Mucosa of rectum (tissue), 2 donors: ENCODE measurements around the gene IL31.

Experiments
- H3K27ac ChIP-seq, 2 donors: one replicate each; pipeline ENCODE4 v1.7.0; 2013; ENCODE audit warnings: inconsistent platforms in 2 of 2, low read depth in 2 of 2, low read length in 2 of 2
- H3K27me3 ChIP-seq, 2 donors: one replicate each; pipeline ENCODE4 v1.7.0; 2013; ENCODE audit warnings: low read length in 2 of 2; ENCODE audit not compliant: control insufficient read depth in 2 of 2, insufficient read depth in 2 of 2
- H3K36me3 ChIP-seq, 2 donors: one replicate each; pipeline ENCODE4 v1.7.0; 2013; ENCODE audit warnings: low read length in 2 of 2; ENCODE audit not compliant: control insufficient read depth in 2 of 2, insufficient read depth in 2 of 2
- H3K4me1 ChIP-seq, 2 donors: one replicate each; pipeline ENCODE4 v1.7.0; 2013; ENCODE audit warnings: low read length in 2 of 2, mild to moderate bottlenecking in 1 of 2; ENCODE audit not compliant: control insufficient read depth in 2 of 2, insufficient read depth in 2 of 2
- H3K4me3 ChIP-seq, 2 donors: one replicate each; pipeline ENCODE4 v1.7.0; 2013; ENCODE audit warnings: low read length in 2 of 2
- H3K9ac ChIP-seq, 2 donors: one replicate each; pipeline ENCODE4 v1.7.0; 2013; ENCODE audit warnings: low read length in 2 of 2, low read depth in 1 of 2, mild to moderate bottlenecking in 1 of 2
- H3K9me3 ChIP-seq, 2 donors: one replicate each; pipeline ENCODE4 v1.7.0; 2013; ENCODE audit warnings: low read length in 2 of 2; ENCODE audit not compliant: control insufficient read depth in 2 of 2
- donor health status: healthy.
- donor health status: Normal muscosa, but diverticular disease.

Gene IL31

DNA sequence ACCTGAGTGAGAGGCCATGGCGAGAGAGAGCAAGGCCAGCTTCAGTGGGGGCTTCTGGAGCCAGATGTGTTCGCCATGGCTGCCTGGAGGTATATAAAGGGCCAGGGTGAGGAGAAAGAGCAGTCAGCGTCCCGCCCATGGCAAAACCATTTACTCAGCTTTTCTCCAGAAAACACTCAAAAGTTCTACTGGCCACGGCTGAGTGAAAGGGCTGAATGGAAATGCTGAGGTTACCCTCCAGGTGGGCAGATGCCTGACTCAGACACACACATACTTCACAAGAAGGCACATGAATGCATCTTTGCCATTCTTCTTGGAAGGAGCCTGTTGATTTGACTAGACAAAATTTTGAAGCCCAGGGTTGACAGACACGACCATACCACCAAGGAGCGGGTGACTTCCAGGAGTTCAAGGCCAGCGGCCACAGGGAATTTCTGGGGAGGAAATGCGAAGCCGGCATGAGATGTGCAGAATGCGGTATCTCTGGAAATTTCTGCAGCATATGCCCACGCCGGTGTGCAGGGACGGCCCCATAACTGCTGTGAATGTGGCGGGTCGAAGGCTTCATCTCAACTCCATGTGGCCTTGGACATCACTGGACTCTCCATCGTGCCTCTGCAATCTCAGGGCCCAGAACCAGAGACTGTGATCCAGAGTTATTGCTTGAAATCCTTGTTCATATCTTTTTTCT is at the start of gene IL31:
Gene IL31 (minus strand): TSS at position 67 of the 691 bp plus-strand sequence. CDS start 49 bp downstream, at position 18.
- no peaks in the 10 kb centered on the region for H3K36me3 ChIP-seq
- H3K27me3 ChIP-seq, result peaks cover 0 to 2% of the 10 kb centered on the region in 2 donors
- no peak within 1 kb of the TSS for H3K9ac ChIP-seq
- no peak within 1 kb of the TSS for H3K4me3 ChIP-seq
- no peak within 1 kb of the TSS for H3K27ac ChIP-seq
- H3K4me1 ChIP-seq, result no peaks in the 10 kb centered on the region
- no peaks in the 10 kb centered on the region for H3K9me3 ChIP-seq

DNA sequence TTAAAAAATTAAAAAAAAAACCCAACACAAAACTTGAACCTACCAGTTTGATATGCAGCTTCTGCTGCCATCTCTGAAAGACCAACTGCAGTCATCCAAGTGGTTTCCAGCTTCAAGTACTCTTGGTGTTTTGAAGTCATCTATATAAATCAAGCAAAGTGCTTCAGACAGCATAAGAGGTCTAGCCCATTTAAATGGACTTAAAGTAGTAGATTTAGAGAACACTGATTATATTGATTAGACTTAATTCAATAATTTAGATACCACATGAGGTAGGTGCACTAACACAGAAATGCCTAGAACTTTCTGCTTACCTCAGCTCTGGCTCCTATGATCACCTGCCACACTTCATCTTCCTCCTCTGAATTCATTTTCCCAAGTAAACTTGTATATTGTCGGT is 42.4 kb upstream of the IL31 start:
- H3K36me3 ChIP-seq, result peaks cover 48 to 80% of the 10 kb centered on the region in 2 donors
- H3K4me1 ChIP-seq, result no peaks in the 10 kb centered on the region
- no peaks in the 10 kb centered on the region for H3K9me3 ChIP-seq
- H3K27me3 ChIP-seq, result no peaks in the 10 kb centered on the region
- no peak overlapping the region for H3K27ac ChIP-seq
- H3K4me3 ChIP-seq, result no peak overlapping the region
- H3K9ac ChIP-seq, result no peak overlapping the region

DNA sequence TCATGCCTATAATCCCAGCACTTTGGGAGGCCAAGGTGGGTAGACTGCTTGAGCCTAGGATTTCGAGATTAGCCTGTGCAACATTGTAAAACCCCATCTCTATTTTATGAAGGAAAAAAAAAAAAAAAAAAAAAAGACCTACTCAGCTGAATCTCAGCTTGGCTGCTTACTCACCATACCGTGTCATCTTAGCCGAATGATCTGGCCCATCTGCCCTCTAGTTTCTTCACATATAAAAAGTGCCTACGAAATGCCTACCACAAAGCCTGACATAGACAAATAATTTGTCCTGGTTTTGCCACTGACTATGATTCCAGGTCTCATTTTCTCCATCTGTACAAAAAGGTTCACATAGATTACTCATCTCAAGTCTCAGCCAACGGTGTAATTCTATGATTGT is 41.8 kb upstream of the IL31 start:
- Histone ChIP-seq H3K4me3 (no peak overlapping the region), H3K9ac (no peak overlapping the region), H3K27me3 (no peaks in the 10 kb centered on the region), H3K36me3 (peaks cover 52 to 76% of the 10 kb centered on the region in 2 donors), H3K4me1 (no peaks in the 10 kb centered on the region), H3K27ac (no peak overlapping the region), H3K9me3 (no peaks in the 10 kb centered on the region)

DNA sequence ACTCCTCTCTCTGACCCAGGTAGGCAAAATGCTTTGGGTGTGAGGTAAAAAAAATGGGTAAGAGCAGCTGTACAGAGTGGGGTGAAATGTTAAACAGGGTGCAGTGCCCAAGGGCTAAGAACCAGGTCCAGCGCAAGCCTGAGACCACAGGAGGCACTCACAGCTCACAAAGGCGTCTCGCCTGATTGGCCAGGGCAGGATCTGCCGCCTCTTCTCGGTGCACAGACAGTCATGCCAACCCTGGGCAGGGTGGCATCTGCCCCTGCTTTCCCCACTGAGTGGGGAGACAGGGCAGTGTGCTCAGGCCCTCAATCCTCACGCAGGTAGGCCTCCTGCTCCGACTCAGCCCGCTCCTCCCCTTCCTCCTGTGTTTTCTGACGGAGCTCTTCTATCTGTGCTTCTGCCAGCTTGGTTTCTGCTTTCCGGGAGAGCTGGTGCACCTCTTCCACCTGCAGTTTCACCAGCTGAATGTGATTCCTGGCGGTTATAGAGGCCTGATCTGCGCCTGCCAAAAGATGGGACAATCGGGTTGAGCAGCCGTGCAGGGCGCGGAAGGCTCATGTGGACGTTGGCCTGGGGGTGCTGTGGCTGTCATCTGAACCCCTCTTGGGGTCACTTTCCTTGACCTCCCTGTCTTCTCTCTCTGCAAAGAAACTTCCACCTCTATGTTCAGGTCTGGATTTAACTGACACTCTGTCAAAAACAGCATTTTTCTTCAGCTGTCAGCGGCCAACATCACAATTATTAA is 34.2 kb upstream of the IL31 start:
- Histone ChIP-seq H3K36me3 (peaks cover 28 to 51% of the 10 kb centered on the region in 2 donors), H3K4me3 (no peak overlapping the region), H3K27me3 (peaks cover 6 to 17% of the 10 kb centered on the region in 2 donors), H3K9me3 (no peaks in the 10 kb centered on the region), H3K4me1 (peaks cover 3 to 7% of the 10 kb centered on the region in 2 donors), H3K27ac (no peak overlapping the region), H3K9ac (no peak overlapping the region)

DNA sequence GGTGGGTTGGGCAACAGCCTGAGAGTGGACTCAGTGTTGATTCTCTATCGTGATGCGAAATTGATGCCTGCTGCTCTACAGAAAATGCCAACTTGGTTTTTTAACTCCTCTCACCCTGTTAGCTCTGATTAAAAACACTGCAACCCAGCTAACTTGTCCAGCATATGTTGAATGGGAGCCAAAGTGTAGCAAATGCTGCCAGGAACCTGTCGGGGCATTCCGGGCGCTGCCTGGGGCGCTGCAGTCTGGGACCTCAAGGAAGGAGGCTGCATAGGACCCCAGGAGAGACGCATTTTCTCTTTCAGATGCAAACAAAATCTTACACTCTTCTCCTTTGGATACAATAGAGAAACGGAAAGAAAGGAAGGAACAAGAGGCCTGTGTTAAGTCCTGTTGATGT is 33.4 kb upstream of the IL31 start:
- H3K9me3 ChIP-seq, result no peaks in the 10 kb centered on the region
- H3K36me3 ChIP-seq, result peaks cover 23 to 44% of the 10 kb centered on the region in 2 donors
- H3K27ac ChIP-seq, result no peak overlapping the region
- H3K4me1 ChIP-seq, result peaks cover 6 to 12% of the 10 kb centered on the region in 2 donors
- no peak overlapping the region for H3K9ac ChIP-seq
- H3K27me3 ChIP-seq, result peaks cover 8 to 17% of the 10 kb centered on the region in 2 donors
- no peak overlapping the region for H3K4me3 ChIP-seq

DNA sequence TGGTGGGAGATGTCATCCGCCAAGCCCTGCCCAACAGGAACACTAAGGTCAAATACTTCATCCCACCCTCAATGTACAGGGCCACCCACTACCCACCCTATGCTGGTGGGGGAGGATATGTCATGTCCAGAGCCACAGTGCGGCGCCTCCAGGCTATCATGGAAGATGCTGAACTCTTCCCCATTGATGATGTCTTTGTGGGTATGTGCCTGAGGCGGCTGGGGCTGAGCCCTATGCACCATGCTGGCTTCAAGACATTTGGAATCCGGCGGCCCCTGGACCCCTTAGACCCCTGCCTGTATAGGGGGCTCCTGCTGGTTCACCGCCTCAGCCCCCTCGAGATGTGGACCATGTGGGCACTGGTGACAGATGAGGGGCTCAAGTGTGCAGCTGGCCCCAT is 33.0 kb upstream of the IL31 start:
- H3K4me3 ChIP-seq, result no peak overlapping the region
- peaks cover 20 to 40% of the 10 kb centered on the region in 2 donors for H3K36me3 ChIP-seq
- peaks cover 8 to 17% of the 10 kb centered on the region in 2 donors for H3K27me3 ChIP-seq

DNA sequence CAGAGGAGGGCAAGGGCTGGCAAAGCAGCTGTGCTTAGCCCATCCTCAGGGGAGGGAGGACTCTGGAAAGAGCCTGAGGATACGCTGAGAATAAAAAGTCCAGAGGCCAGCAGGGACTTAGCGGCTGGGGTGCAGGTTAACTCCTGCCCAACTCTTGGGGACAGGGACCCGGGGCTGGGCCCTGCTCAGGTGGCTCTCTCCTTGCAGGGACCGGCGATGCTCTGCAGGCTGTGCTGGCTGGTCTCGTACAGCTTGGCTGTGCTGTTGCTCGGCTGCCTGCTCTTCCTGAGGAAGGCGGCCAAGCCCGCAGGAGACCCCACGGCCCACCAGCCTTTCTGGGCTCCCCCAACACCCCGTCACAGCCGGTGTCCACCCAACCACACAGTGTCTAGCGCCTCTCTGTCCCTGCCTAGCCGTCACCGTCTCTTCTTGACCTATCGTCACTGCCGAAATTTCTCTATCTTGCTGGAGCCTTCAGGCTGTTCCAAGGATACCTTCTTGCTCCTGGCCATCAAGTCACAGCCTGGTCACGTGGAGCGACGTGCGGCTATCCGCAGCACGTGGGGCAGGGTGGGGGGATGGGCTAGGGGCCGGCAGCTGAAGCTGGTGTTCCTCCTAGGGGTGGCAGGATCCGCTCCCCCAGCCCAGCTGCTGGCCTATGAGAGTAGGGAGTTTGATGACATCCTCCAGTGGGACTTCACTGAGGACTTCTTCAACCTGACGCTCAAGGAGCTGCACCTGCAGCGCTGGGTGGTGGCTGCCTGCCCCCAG is 32.3 kb upstream of the IL31 start:
- no peak overlapping the region for H3K27ac ChIP-seq
- H3K36me3 ChIP-seq, result peaks cover 19 to 34% of the 10 kb centered on the region in 2 donors
- H3K9me3 ChIP-seq, result no peaks in the 10 kb centered on the region
- no peak overlapping the region for H3K9ac ChIP-seq
- no peak overlapping the region for H3K4me3 ChIP-seq
- H3K4me1 ChIP-seq, result peaks cover 6 to 12% of the 10 kb centered on the region in 2 donors
- peaks cover 13 to 21% of the 10 kb centered on the region in 2 donors for H3K27me3 ChIP-seq

More for the DNA sequence above, 33.0 kb upstream of the IL31 start:
- Histone ChIP-seq H3K4me1 (peaks cover 6 to 12% of the 10 kb centered on the region in 2 donors), H3K9ac (no peak overlapping the region), H3K27ac (no peak overlapping the region), H3K9me3 (no peaks in the 10 kb centered on the region)

DNA sequence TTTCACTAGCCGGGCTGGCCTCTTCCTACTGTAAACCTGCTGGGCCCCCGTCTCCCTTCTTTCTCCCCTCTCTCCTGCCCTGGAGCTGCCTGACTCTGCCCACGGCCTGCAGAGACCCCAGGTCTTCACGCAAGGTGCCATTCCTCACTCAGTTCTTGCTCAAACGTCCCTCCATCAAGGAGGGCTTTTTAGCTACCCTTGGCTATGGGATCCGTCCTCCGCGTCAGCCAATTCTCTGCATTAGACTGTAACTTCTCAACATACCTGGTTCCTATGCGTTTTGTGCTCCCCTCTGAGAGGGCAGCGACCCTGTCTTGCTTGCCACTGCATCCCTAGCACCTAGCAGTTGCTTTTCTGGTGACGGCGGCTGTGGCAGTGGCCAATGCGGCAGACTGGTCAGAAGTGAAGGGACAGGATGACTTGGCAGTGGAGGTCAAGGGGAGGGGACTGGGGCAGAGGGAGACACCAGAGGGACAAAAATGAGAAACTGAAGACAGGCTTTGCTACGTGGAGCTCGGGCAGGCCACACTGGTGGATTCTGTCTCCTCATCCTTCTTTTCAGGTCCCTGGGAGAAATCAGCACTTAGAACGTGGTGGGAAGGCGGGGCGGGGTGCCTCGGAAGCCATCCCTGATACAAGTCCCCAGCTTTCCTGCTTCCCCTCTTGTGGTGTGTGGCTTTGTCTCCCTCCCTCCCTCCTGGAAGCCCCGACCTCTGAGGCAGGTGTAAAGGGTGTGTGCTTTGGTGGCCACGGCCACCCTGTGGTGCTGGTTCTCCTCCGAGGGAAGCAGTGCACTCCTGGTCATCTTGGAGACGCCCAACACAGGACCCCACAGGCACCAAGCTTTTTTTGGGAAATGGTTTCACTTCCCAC is 31.3 kb upstream of the IL31 start:
- no peak overlapping the region for H3K4me3 ChIP-seq
- peaks cover 16 to 29% of the 10 kb centered on the region in 2 donors for H3K36me3 ChIP-seq
- H3K27me3 ChIP-seq, result peaks cover 15 to 28% of the 10 kb centered on the region in 2 donors
- no peak overlapping the region for H3K27ac ChIP-seq
- H3K9me3 ChIP-seq, result no peaks in the 10 kb centered on the region
- H3K4me1 ChIP-seq, result peaks cover 12 to 13% of the 10 kb centered on the region in 2 donors
- H3K9ac ChIP-seq, result no peak overlapping the region

DNA sequence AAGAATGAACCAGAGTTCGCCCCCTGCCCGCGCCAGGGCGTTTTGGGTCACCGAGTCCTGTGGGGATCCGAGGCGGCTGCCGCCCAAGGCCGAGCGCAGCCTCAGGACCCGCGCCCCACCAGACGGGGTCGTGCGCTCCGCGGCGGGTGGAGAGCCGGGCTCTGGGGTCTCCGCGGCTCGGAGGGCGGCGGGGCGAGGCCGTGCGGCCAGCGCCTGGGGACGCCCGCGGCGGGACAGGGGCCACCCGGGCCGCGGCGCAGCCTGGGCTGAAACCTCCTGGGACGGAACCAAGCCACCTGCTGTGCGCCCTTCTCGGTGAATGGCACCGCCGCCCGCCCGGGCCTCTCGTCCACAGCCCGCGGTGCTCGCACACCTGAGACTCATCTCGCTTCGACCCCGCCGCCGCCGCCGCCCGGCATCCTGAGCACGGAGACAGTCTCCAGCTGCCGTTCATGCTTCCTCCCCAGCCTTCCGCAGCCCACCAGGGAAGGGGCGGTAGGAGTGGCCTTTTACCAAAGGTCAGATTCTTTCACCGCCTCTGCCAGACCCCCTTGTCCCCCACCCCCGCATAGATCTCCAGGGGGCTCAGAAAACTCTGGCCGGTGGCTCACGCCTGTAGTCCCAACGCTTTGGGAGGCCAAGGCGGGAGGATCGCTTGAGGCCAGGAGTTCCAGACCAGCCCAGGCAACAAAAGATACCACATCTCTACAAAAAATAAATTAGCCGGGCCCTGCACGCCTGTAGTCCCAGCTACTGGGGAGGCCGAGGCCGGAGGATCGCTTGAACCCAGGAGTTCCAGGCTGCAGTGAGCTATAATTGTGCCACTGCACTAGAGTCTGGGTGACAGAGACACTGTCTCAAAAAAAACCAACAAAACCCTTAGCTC is 30.4 kb upstream of the IL31 start:
- no peak overlapping the region for H3K9ac ChIP-seq
- no peaks in the 10 kb centered on the region for H3K9me3 ChIP-seq
- no peak overlapping the region for H3K27ac ChIP-seq
- peaks cover 13 to 21% of the 10 kb centered on the region in 2 donors for H3K36me3 ChIP-seq
- peaks cover 17 to 36% of the 10 kb centered on the region in 2 donors for H3K27me3 ChIP-seq
- peaks cover 12 to 13% of the 10 kb centered on the region in 2 donors for H3K4me1 ChIP-seq
- H3K4me3 ChIP-seq, result peak overlapping the region; percentile 31 to 61
